ENCODE measurements around the gene SPATS2L.

The SPATS2L gene

DNA sequence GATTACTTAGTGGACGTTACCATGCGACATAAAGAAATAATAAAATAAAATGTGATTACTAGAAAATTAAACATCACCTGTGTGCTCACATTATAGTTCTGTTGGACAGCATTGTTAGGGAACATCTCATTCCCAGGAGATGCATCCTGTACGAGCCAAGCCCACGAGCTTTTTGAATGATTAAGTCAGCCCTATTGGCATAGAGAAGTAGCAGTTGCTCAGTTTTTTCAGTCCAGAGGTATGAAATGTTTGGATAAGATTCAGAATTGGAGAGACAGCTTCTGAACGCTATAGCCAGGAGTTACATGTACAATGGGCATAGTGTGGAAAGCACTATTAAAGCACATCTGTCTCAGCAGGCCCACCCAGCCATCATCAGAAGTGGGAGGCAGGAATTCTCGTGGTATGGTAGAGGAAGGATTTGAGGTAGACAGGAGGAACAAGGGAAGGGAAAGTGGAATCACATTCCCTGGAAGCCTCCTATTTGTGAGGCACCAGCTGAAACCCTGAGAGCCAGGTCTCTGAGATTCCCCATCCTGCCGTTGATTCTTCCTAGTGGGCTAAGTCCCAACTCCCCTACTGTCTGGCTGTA lies 8.6 kb downstream of the SPATS2L start:
- in situ Hi-C loops (cut with MboI; ENCODE audit: low pct_unique_long_range_greater_than_20kb, low sequenced_read_pairs): no loop called here

DNA sequence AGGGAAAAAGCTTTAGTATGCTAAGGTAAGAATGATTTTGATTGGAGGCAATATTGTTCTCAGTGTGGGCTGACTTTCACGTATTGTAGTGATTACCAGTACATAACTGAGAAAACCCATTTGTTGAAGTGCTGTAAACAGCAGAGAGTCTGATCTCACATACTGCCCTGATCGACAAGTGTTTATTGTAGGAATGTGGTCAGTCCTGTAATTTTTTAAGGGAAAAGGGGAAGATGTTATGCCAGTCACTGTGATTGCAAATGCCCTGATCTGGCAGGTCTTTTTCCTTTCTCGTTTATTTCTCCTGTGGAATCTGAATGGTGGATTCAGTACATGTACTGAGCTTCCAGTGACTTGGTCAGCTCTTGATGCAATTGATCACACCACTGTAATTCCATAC lies 11.5 kb downstream of the SPATS2L start:
- in situ Hi-C loops (cut with MboI; ENCODE audit: low pct_unique_long_range_greater_than_20kb, low sequenced_read_pairs): no loop called here
- DNase-seq: no peak

More for the DNA sequence above, 8.6 kb downstream of the SPATS2L start:
- DNase-seq: no peak

DNA sequence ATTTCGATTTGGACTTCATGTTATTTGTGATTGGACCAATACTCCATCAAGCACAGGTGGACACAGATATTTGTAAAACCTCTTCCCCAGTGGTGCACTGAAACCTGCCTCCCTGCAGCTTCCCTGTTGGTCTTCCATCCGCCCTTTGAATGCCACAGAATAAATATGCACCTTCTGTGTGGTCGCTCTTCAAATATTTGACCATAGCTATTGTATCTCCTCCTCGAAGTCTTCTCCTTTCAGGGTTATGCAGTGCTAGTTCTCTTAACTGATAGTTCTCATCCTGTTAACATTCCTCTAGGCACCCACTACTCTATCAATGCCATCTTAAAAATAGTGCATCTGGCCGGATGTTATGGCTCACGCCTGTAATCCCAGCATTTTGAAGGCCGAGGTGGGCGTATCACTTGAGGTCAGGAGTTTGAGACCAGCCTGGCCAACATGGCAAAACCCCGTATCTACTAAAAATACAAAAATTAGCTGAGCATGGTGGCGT lies 12.5 kb downstream of the SPATS2L start:
- no peak for DNase-seq
- in situ Hi-C loops (cut with MboI; ENCODE audit: low pct_unique_long_range_greater_than_20kb, low sequenced_read_pairs): no loop called here

DNA sequence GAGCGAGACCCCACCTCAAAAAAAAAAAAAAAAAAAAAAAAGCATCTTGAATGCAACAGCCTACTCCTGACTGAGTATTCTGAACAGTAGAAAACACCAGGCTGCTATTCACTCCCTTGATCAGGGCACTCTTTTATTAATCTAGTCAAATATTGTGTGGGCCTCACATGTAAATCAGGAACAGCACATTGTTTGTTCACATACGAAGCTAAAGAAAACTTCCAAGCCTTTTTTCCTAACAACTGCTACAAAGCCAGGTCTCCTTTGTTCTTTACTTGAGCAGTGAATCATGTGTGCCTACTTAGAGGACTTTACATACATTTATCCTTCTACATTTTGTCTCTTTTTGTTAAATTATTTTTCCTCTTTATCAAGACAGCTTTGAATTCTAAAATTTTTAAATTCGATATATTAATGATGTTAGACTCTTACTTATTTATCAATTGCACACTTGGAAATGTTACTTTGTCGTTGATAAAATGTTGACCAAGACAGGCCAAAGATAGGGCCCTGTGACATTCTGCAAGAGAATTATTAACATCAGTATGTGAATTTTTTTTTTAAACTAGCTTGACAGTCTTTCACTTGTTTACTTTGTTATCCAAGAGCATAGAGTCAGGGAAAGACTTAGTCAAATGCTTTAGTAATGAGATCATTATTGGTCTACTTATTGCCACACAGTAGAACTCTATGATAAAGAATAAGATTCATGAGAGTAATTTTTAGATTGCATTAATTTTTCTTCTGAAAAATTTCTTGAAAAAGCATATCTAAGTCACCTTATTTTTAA lies 13.2 kb downstream of the SPATS2L start:
- in situ Hi-C loops (cut with MboI; ENCODE audit: low pct_unique_long_range_greater_than_20kb, low sequenced_read_pairs): no loop called here
- DNase-seq: no peak

DNA sequence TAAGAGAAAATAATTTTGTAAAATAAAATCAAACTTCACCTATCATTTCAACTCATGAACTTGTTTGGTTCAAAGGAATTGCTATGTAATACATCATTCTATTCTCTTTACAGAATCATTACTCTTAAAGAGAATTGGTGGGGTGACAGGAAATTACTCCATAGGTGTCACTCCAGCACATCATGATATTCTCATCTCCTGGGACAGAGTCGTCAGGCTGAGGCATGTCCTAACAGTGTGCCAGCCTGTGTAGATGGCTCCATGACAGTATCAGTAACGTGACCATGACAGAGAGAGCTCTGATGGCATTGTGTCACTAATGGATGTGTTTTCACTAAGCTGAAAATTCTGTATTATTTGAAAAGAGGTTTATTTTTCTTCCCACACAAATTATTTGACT lies 13.9 kb downstream of the SPATS2L start:
- no peak for DNase-seq
- in situ Hi-C loops (cut with MboI; ENCODE audit: low pct_unique_long_range_greater_than_20kb, low sequenced_read_pairs): no loop called here

DNA sequence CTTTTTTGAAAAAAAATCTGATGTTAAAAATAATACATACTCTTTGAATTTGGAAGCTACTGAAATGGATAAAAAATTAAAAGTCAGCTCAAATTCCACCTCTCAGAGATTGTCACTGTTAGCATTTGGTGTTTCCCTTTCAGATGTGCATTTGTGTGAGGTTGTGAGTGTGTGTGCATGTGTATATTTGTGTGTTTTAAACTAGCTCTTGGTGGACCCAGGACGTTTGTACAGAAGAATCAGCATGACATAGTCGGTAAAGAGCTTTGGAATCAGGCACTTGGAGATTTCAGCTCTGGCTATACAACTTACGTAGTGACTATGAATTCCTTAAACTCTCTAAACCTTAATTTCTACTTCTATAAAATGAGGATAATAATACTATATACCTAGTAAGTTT lies 14.5 kb downstream of the SPATS2L start:
- no peak for DNase-seq
- in situ Hi-C loops (cut with MboI; ENCODE audit: low pct_unique_long_range_greater_than_20kb, low sequenced_read_pairs): no loop called here

DNA sequence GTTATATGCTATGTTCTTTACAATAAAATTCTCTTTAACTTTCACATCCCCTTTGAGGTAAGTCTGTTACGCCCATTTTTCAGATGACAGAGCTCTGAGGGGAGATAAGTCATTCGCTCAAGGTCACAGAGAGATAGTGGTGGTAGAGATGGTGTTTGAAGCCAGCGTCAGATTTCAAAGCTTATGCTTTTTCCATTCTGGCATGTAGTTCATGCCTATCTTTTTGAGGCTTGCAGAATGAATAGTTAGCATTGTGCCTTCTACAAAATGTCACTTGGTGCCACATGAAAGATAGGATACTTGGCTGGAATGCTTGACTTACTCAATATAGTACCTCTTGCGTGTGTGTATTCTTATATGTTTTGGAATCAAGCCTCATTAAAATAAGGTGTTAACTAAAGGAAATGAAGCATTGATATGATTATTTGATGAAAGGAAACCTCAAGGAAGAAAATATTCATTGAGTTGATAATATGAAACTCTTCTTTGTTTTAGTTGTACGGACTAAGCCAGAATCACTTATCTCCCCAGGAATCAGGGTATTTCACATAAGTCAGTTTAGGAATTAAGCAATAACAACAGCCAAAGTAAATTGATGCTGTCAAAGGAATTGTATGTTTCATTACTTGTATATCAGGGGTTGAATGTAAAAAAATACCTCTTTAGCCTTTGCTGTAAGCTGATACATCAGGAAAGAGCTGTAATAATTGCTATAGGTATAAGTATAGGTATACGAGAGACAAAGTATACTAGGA lies 15.5 kb downstream of the SPATS2L start:
- no peak for DNase-seq

DNA sequence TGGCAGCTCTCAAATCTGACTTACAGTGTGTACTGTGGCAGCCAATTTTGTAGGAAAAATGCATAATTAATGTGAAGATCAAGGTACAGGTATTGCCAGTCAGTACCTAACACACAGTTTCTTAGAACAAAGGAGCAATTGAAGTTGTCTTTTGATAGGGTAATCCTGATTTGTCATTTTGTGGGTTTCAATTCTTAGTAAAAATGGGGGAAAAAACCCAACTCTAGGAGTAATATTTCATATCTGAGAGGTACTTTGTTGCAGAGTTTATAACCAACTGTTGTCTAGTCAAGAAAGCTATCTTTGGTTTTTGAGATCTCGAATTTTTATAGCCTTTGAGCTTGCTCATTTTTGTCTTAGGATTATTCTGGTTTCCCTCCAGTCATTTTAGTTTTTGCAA lies 16.1 kb downstream of the SPATS2L start:
- in situ Hi-C loops (cut with MboI; ENCODE audit: low pct_unique_long_range_greater_than_20kb, low sequenced_read_pairs): no loop called here
- no peak for DNase-seq

More for the DNA sequence above, 15.5 kb downstream of the SPATS2L start:
- in situ Hi-C loops (cut with MboI; ENCODE audit: low pct_unique_long_range_greater_than_20kb, low sequenced_read_pairs): no loop called here

DNA sequence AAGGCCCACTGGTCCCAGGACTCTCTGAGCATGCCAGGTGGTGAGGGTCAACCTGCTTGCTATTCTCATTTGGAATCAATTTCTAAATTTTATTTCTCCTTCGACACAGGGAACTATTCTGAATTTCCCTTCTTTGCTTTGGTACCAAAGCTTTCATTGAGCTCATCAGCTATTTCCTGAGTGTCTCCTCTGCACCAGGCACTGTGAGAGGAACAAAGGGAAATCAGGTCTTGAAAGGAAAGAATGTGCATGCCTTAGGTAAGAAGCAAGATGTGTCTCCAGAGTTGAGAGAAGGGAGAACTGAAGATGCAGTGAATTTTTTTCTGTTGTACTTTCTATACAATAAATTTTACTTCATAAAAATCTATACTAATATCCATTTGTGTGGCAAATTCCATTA lies 17.9 kb downstream of the SPATS2L start:
- in situ Hi-C loops (cut with MboI; ENCODE audit: low pct_unique_long_range_greater_than_20kb, low sequenced_read_pairs): no loop called here

DNA sequence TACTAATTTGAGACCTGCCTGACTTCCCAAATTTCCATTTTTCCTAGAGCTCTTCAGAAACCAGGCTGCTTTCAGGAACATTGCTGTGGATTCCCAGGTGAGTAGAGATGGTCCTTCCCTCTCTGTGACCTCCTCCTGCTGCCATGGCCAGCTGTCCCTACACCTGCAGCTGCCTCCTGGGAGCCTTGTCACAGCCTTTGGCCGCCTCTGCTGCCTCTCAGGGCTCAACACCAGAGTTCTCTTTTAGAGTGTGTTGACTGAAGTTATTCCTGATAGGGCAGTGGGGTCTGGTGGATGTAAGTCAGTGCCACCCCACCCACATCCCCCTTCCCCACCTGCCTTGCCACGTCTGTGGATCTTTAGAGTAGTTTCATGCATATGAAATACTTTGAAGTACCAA lies 22.9 kb downstream of the SPATS2L start:
- DNase-seq: no peak
- in situ Hi-C loops (cut with MboI; ENCODE audit: low pct_unique_long_range_greater_than_20kb, low sequenced_read_pairs): no loop called here

More for the DNA sequence above, 17.9 kb downstream of the SPATS2L start:
- DNase-seq: no peak

DNA sequence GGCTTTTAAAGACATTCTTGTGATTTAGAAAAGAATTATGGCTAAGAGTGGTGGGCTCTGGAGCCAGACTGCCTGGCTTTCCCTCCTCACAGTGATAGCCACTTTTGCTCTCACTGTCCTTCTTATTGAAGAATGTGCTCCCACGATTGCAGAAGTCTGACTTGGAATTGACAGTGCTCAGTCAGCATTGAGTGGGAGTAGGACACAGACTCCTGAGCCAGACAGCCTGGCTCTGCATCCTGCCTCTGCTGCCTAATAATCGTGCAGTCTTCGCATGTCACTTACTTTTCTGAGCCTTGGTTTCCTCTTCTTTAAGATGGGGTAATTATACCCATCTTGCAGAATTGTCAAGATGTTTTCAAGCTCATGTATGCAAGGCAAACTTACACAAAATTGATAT lies 23.3 kb downstream of the SPATS2L start:
- no peak for DNase-seq
- in situ Hi-C loops (cut with MboI; ENCODE audit: low pct_unique_long_range_greater_than_20kb, low sequenced_read_pairs): no loop called here

DNA sequence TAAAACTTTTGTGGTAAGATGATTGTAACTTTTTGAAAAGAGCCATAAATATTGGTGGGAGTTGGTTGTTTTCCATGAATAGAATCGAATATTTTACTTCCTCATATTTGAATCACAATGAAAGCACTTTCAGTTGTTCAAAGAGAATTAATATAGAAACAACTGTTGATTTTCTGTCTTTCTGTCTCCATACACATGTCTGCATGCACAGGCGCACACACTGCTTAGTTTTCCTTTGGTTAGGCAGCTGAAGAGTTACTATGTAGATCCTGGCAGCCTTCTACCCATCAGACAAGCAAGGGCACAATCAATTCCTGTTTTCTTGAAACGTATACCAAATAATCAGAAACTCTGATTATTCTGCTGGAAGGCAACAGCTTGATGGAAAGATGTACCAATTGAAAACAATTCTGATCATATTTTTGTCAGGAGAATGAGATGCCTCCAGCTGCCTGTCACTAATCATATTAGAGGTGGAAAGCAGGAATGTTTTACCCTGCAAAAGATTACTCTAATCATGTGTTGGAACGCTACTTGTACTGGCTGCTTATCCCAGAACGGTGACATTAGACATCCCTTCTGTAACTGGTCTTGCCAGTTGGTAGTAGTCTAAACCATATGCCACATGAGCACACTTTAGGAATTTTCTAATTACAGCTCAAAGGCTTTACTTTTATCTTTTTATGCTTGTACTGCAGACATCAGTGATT lies 24.0 kb downstream of the SPATS2L start:
- no peak for DNase-seq
- in situ Hi-C loops (cut with MboI; ENCODE audit: low pct_unique_long_range_greater_than_20kb, low sequenced_read_pairs): no loop called here

DNA sequence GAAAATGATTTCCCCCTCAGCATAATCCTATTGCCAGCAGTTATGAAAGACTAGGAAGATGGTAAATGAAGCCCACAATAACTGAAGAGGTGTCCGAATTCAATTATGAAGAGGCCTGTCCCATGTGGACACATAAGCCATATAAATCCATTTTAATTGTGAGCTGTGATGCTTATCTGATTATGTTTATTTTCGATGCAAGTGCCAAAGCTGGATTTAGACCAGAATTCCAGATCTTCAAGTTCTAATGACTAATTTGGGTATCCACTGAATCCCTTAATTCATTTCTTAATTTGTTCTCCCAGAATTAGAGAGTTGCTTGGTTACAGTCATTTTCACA lies 24.5 kb downstream of the SPATS2L start:
- no peak for DNase-seq
- in situ Hi-C loops (cut with MboI; ENCODE audit: low pct_unique_long_range_greater_than_20kb, low sequenced_read_pairs): no loop called here

DNA sequence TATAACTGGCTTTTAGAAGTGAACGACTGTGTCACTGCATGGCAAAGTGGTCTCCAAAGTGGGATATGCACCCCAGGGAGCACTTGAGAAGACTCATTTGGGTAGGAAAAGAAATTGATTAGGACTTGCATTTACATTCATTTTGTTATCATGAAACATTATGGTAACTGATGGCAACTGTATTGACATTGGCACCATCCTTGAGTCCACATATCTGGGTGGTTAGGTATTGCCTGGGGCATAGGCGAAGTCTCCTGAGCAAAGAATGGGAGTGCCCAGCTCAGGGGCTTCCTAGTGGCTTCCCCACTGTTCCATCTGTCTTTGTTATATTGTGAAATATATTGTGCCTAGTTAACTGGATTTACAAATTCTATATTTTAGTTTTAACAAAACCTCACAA lies 29.2 kb downstream of the SPATS2L start:
- DNase-seq: no peak
- in situ Hi-C loops (cut with MboI; ENCODE audit: low pct_unique_long_range_greater_than_20kb, low sequenced_read_pairs): no loop called here

DNA sequence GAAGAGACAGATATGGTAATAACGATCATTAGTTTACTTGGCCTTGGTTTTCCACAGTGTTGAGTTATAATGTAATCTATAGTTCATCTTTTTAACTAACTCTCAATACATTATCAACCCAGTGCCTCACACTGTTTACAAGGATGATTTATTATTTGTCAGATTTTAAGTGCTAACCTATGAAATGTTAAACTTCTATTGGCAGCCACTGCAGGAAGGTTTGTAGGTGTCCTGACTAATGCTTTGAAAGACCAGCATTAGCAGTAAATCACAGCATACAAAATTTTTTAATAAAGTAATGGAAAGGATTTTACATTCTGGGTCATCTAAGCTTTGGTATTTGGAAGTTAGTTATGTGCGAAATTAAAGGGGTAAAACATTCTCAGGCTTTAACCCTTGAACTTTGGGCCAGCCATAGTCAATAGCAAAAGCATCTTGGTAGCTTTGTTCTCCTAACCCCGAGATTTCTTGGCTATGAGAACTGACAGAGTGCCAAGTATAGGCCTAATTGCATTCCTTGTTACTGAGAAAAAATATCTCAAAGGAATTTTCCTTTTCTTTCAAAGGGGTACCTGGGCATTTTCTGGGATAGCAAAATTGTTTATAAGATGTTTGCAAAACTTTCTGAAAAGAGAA lies 30.6 kb downstream of the SPATS2L start:
- in situ Hi-C loops (cut with MboI; ENCODE audit: low pct_unique_long_range_greater_than_20kb, low sequenced_read_pairs): no loop called here
- DNase-seq: no peak

DNA sequence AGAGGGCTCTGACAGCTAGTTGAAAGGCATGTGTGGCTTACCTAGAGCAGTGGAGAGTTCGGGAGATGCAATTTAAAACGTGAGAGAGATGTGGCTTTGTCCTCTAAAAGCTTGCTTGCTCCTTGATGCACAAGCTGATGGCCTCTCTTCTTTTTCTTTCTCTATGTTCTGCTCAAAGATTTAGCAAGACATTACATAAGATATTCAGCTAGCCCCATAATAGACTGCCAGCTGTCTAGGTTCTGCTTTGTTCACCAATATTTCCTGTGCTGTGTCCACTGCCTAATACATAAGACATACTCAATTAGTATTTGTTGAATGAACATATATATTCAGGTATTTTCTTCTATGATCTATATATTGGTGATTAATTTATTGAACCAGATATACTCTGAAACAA lies 31.1 kb downstream of the SPATS2L start:
- DNase-seq: no peak
- in situ Hi-C loops (cut with MboI; ENCODE audit: low pct_unique_long_range_greater_than_20kb, low sequenced_read_pairs): no loop called here

DNA sequence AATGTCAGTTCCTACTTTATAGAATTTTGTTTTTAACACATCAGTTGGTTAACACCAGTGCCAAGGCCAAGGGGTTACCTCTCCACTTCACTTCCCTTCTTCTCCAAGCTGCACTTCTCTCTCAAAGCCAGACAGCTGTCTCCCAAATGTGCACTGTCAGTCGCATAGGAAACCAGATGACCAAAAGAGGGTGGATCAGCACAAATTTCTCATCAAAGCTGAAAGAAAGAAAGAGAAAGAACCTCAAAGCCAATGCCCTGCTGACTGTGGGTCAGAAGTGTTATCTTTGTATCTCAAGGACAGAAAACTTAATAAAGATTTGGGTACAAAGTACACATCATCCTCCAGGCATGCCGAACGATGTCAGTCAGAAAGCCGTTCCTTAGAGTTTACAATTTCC lies 32.2 kb downstream of the SPATS2L start:
- DNase-seq: peak; percentile 30
- in situ Hi-C loops (cut with MboI; ENCODE audit: low pct_unique_long_range_greater_than_20kb, low sequenced_read_pairs): no loop called here

DNA sequence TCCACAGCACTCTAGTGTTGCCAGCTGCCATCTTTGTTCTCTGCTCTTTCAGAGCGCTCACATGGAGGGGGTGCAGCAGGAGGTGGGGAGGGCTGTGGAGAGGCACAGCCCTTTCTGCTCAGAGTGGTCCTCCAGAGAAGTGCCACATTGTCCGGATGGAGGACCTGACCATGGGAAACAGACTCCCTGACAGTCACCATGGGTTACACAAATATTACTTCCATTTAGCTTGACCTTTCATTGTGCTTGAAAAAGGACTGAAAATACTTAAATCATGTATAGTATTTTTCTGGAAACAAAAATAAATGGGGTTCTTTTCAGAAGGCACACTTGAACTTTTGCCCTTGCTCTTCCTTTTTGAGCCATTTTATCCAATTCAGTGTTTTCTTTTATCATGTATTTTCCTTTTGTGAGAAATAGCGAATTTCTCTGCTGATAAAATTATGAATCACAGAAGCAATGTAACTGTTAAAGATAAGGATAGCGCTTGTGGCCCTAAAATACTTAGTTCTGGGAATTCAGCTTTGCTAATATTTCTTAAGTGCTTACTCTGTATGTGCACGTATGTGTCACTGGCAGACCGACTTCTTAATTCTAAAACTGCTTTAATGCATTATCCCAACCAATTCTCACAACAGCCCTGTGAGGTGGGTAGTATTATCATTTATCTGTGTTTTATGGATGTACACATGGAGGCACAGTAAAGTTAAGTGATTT lies 34.2 kb downstream of the SPATS2L start:
- no peak for DNase-seq
- in situ Hi-C loops (cut with MboI; ENCODE audit: low pct_unique_long_range_greater_than_20kb, low sequenced_read_pairs): no loop called here

DNA sequence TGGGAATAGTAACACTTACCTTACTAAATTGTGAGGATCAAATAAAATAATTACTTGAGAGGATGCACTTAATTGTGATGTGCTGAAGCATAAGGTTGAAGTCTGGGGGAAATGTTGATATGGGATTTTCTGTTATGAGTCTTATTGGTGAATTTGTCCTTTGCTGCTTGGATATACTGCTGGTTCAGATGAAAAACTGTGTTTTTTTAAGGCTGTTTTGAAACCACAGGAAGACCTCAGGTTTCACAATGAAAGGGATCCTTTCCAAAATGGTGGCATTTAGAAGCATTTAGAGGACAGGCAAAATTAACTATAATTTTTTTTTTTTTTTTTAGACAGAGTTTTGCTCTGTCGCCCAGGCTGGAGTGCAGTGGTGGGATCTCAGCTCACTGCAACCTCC lies 34.9 kb downstream of the SPATS2L start:
- no peak for DNase-seq
- in situ Hi-C loops (cut with MboI; ENCODE audit: low pct_unique_long_range_greater_than_20kb, low sequenced_read_pairs): no loop called here

All from KBM-7 (cell line).